Measurements from ENCODE around the gene ZMIZ2. TPM values are rescaled to one million over a fixed set of nuclear protein-coding genes. Genes with fewer than 3 reads are reported as not detected.

The ZMIZ2 gene
- total and polyA plus RNA-seq, 9 of the 15 experiments (the other 6 are each of a cell fraction or from before 2014, with no cell fraction given), result 0.13 to 40.3 (median 4.9) TPM

DNA sequence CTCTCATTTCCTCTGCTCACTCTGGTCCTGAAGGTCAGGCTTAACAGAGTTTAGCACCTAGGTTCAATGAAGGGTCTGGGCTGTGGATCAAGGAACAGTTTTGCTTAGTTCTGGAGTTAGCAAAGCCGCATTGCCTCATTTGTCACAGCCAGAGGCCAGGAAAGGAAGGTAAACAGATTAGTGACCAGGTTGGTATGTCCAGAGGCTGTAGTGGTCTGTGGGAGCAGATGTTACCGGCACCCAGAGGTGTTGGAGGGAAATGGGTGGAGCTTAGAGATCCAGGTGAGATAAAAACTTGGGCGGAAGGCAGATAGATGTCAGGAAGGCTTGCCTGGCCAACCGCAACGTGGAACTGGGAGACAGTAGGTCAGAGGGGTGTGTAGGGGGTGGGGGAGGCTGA lies 36.6 kb upstream of the ZMIZ2 start:
- Histone ChIP-seq H3K4me2 (ENCODE audit: insufficient read depth, low read length) (no peak overlapping the region), H3K27ac (ENCODE audit: extremely low read depth, low read depth, low read length) (no peak overlapping the region), H4K20me1 (replicated peaks; ENCODE audit: control insufficient read depth, insufficient read depth, low read length) (no peaks in the 10 kb centered on the region), H3K9ac (ENCODE audit: insufficient read depth in 1 of 2, low read depth in 2 of 2, low read length in 2 of 2) (peak overlapping the region in 1 of 2 experiments; percentile 28; a peak in 1 of 4 replicates), H3K4me1 (replicated peaks in 1 of 2; ENCODE audit: control insufficient read depth in 2 of 2, insufficient read depth in 2 of 2, low read length in 2 of 2) (peaks cover 12 to 13% of the 10 kb centered on the region in 2 experiments; a peak in 4 of 5 replicates), H3K27me3 (ENCODE audit: control insufficient read depth in 2 of 2, insufficient read depth in 2 of 2, low read length in 2 of 2) (no peaks in the 10 kb centered on the region), H3K79me2 (ENCODE audit: control insufficient read depth, insufficient read depth, low read length) (no peaks in the 10 kb centered on the region), H3K9me3 (replicated peaks; ENCODE audit: control insufficient read depth, insufficient read depth, low read depth, low read length) (no peaks in the 10 kb centered on the region), H2AFZ (ENCODE audit: low read depth, low read length) (no peak overlapping the region), H3K9me1 (ENCODE audit: control insufficient read depth, insufficient read depth, low read length) (peaks cover 3% of the 10 kb centered on the region), H3K4me3 (no peak overlapping the region), H3K36me3 (ENCODE audit: control insufficient read depth, insufficient read depth, low read length) (peaks cover 26% of the 10 kb centered on the region; the same call in 2 of the 3 replicates)
- peak; percentile 52 for ATAC-seq
- ChIA-PET CTCF (ENCODE audit: low intra/inter-chr PET ratio) (no interaction called here), POLR2A (no interaction called here)
- in situ Hi-C loops (cut with MboI), result no loop called here
- WGBS (ENCODE audit: insufficient coverage, low coverage, missing lambda C conversion rate), result 14% methylated on average over 5 of the region's 5 CpGs
- TF ChIP-seq, protein P1, sequence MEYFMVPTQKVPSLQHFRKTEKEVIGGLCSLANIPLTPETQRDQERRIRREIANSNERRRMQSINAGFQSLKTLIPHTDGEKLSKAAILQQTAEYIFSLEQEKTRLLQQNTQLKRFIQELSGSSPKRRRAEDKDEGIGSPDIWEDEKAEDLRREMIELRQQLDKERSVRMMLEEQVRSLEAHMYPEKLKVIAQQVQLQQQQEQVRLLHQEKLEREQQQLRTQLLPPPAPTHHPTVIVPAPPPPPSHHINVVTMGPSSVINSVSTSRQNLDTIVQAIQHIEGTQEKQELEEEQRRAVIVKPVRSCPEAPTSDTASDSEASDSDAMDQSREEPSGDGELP (CRISPR knock-in tag; IDR thresholded peaks at IDR 0.05; ENCODE audit: borderline replicate concordance), result 0 out of 2 replicates have a peak, but pooled peaks have one; percentile 18
- TF ChIP-seq CTBP1 (IDR thresholded peaks at IDR 0.05; ENCODE audit: borderline replicate concordance) (peak; percentile 48; the same call in 1 of the 2 replicates), ESRRA (IDR thresholded peaks at IDR 0.05; ENCODE audit: borderline replicate concordance, low read depth) (peak; percentile 32; the same call in 1 of the 2 replicates), ZEB2 (IDR thresholded peaks at IDR 0.05) (peak; percentile 87), DPF2 (IDR thresholded peaks at IDR 0.05) (0 out of 2 replicates have a peak, but pooled peaks have one; percentile 24), CBFA2T3 (IDR thresholded peaks at IDR 0.05) (0 out of 2 replicates have a peak, but pooled peaks have one; percentile 11), DIDO1 (tag; IDR thresholded peaks at IDR 0.05; ENCODE audit: low read depth) (no peak), PML (IDR thresholded peaks at IDR 0.05; ENCODE audit: low read length) (no peak), IRF1 (CRISPR knock-in tag; IDR thresholded peaks at IDR 0.05; ENCODE audit: borderline replicate concordance) (no peak)
- TF ChIP-seq, protein P2, sequence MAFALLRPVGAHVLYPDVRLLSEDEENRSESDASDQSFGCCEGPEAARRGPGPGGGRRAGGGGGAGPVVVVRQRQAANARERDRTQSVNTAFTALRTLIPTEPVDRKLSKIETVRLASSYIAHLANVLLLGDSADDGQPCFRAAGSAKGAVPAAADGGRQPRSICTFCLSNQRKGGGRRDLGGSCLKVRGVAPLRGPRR (CRISPR knock-in tag; IDR thresholded peaks at IDR 0.05), result no peak
- peak; percentile 26 to 59 (median 50) for DNase-seq (ENCODE audit: extremely low read depth in 1 of 4, low spot score in 3 of 4)
- no TSS peak for BruUV-seq (replicated peaks)
- FAIRE-seq, result no peak
- intact Hi-C loops (cut with micrococcal nuclease), result no loop called here
